Stimulated activated CD4-positive, alpha-beta T cell treated with anti-CD3 and anti-CD28 coated beads, Interleukin-4, amount 100 ng/mL, for 48 hours (primary cell): ENCODE results near the gene GRIN2A.

Source experiments
- DNase-seq, 2 donors: peaks; one replicate each; pipeline ENCODE4 v3.0.0-alpha.2; 2020; ENCODE audit warnings: low read depth in 2 of 2

Gene GRIN2A

GRCh38 chr16:9766891-9767290 is 415.3 kb downstream of the GRIN2A start:
- DNase-seq: no peak

GRCh38 chr16:9763505-9763904 is 418.7 kb downstream of the GRIN2A start:
- no peak for DNase-seq

- DNase-seq: no peak
These were observed 420.4 kb downstream of the GRIN2A start for GRCh38 chr16:9761870-9762269.

DNA sequence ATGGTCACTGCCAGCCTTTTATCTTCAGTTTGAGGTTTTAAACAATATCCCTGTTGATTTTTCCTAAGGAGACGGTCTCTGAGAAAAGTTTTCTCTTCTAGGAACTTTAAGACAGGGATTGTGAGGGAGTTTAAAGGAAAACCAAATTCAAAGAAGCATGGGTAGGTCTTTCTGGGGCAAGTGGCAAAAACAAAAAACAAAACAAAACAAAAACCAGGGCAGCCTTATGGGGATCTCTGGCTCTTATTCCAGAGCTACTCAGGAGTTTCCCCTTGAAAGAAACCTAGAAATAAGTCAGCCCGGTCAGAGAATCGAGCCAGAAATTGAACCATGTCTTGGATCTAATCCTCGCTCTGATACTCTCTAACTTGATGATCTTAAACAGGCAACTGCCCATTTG is 424.5 kb downstream of the GRIN2A start:
- DNase-seq: no peak

- DNase-seq: no peak
These were observed 425.8 kb downstream of the GRIN2A start for GRCh38 chr16:9756434-9756833.

DNA sequence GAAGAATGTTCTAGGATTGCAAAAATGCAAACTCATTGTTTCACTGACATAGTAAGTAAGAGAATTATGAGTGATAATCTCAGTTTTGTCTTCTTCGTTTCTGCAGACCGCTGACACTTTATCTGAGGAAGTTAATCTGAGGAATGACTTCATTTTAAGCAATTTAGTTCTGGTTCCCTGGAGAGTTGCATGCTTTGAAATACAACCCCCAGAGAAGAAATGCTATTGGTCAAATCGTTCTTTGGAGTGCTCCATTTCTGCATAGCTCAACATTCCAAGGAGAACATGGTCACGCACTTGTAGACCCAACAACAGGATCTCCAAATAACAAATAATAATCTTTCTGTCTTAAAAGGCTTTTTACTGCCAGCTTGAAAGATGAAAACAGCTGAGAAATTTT is 427.1 kb downstream of the GRIN2A start:
- DNase-seq: no peak

DNA sequence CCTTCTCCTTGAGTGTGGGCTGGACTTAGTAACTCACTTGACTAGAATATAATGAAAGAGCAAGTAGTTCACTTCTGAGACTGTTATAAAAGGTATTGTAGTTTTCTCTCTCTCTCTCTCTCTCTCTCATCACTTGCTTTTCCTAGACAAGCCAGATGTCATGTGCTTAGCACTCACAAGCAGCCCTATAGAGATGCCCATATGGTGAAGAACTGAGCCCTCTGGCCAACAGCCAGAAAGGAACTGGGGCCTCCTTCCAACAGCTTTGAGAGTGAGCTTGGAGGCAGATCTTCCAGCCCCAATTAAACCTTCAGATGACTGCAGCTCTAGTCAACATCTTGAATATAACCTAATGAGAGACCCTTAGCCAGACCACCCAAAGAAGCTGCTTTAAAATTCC is 440.5 kb downstream of the GRIN2A start:
- DNase-seq: no peak

DNA sequence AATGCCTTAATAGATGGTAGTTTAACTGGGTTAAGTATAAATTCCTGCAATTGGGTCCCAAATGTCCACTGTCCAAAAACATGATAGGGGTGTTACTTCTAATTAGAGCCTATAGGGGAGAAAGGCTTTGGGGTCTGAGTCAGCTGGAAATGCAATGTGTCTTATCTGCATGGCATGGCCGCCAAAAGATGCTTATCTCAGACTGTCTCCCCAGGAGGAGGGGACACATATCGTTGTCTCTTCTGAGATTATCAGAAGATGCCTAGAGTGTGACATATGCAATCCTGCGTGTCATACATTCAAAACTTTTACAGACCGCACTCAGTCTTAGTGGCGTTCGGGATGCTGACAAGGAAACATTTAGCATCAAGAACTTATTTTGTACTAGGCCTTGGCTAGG is 442.9 kb downstream of the GRIN2A start:
- no peak for DNase-seq

- DNase-seq: no peak
These were observed 443.5 kb downstream of the GRIN2A start for GRCh38 chr16:9738690-9739089.

- no peak for DNase-seq
These were observed 445.7 kb downstream of the GRIN2A start for GRCh38 chr16:9736547-9736946.

- no peak for DNase-seq
These were observed 459.1 kb downstream of the GRIN2A start for GRCh38 chr16:9723136-9723535.

- DNase-seq: no peak
These were observed 468.3 kb downstream of the GRIN2A start for GRCh38 chr16:9713907-9714306.

GRCh38 chr16:9713156-9713555 is 469.1 kb downstream of the GRIN2A start:
- no peak for DNase-seq

DNA sequence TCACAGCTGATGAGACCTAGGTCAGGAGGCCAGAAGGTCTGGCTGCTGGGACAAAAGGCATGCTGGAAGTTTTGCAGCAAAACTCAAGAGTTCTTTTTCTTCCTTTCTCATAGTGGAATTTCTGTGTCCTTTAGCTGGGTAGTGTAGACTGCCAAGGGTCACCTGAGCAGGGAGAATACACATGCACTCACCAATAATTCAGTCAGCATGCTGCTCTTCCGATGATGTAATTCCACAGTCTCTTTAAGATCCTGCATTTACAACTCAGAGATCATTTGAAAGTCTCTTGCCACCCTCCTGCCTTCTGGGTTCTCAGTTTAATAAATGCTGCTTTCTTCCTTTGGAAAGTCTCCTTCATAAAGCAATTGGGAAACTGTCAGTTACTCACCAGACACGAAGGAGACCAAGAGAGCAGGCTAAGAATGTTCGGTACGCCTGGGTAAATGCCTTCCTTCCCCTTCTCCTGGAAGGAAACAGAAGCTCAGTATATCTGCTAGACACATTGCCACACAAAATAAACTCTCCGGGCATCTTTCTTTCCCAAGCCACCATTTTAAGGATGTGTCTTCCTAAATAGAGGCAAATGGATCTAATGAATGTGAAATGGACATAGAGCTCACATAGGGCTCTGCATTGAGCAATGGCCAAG is 473.1 kb downstream of the GRIN2A start:
- DNase-seq: no peak

GRCh38 chr16:9706217-9706836 is 475.9 kb downstream of the GRIN2A start:
- no peak for DNase-seq

DNA sequence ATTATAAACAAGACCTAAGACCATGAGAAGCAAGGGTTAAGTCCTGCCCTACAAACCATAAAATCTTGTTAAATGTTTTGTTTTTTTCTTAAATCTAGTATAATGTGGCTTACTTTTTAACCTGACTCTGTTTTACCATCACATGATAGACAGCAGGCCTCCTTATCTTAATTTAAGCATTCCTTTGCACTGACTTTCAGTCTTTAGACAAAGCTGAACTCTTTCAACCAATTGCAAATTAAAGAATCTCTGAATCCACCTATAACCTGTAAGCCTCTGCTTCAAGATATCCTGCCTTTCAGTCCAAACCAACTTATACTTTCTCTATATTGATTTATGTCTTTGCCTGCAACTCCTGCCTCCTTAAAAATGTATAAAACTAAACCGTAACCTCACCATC is 478.5 kb downstream of the GRIN2A start:
- DNase-seq: no peak
